HepG2 (cell line): Measurements from ENCODE around the gene VEPH1. TPM values are rescaled to one million over a fixed set of nuclear protein-coding genes. Genes with fewer than 3 reads are reported as not detected.

ENCODE experiments used
- ATAC-seq: fragments of 200-7000 bp; cut with Tn5 transposase; 3 replicates; pipeline ENCODE4 v1.9.1; 2020; ENCODE audit warnings: mild to moderate bottlenecking, moderate library complexity
- BruUV-seq: library from RNA; stranded (reverse); fragments of 400-500 nt; replicated peaks from 2 replicates; lab custom pipeline; 2021; lab: Mats Ljungman, UMichigan
- CTCF ChIA-PET: fragments of 300-600 bp; formaldehyde crosslinking; extraction: SDS; loops from one replicate; lab custom pipeline; 2021; ENCODE audit warnings: low total read pairs, inconsistent platforms, low intra/inter-chr PET ratio; lab: Yijun Ruan, JAX
- POLR2A ChIA-PET: fragments of 350-600 bp; sonication (Branson Sonifier 250); formaldehyde crosslinking; loops from one replicate; lab custom pipeline; 2020; ENCODE audit warnings: antibody characterized with exemption, inconsistent platforms; lab: Yijun Ruan, JAX
- DNase-seq: peaks from one replicate; pipeline ENCODE4 v3.0.0-alpha.2; 2015; ENCODE audit warnings: low spot score
- FAIRE-seq: peaks from 3 replicates; lab custom pipeline; 2011; peaks lifted over from hg19 to GRCh38; lab: Jason Lieb, UNC
- H2AFZ ChIP-seq: one replicate; pipeline ENCODE4 v1.6.1; 2011; ENCODE audit warnings: low read length, inconsistent platforms
- H3K27ac ChIP-seq: fragments of 300-600 bp; 3 replicates; pipeline ENCODE4 v1.8.0; 2011; ENCODE audit warnings: mixed run types, mild to moderate bottlenecking, mixed read lengths, low read length, inconsistent platforms; ENCODE audit not compliant: insufficient read depth; ENCODE audit errors: extremely low read length
- H3K27me3 ChIP-seq, 2 experiments: fragments of 200-600 bp in 1 of 2; 2 replicates in 1 of 2; 3 replicates in 1 of 2; pipeline versions ENCODE4 v1.6.0 to v1.8.0; 2011; ENCODE audit warnings: low read length in 2 of 2, mild to moderate bottlenecking in 2 of 2, moderate library complexity in 2 of 2, inconsistent platforms in 1 of 2; ENCODE audit not compliant: insufficient read depth in 2 of 2, control insufficient read depth in 1 of 2
- H3K36me3 ChIP-seq, 2 experiments: fragments of 200-600 bp in 1 of 2; replicated peaks in 1 of 2; 2 replicates in 1 of 2; 3 replicates in 1 of 2; pipeline versions ENCODE4 v1.5.1 to v1.8.0; 2011; ENCODE audit warnings: low read length in 2 of 2, inconsistent platforms in 1 of 2; ENCODE audit not compliant: insufficient read depth in 2 of 2, control insufficient read depth in 1 of 2
- H3K4me1 ChIP-seq: 2 replicates; pipeline ENCODE4 v1.5.1; 2012; ENCODE audit warnings: low read length, inconsistent platforms; ENCODE audit not compliant: insufficient read depth
- H3K4me2 ChIP-seq: 2 replicates; pipeline ENCODE4 v1.6.0; 2011; ENCODE audit warnings: low read depth, low read length, inconsistent platforms
- H3K4me3 ChIP-seq, 3 experiments: fragments of 200-600 bp in 1 of 3; sonication (generic), shearing (Covaris generic) in 1 of 3; replicated peaks in 1 of 3; 2 replicates each; pipeline ENCODE4 v1.5.1; 2011 to 2016; ENCODE audit warnings: low read length in 3 of 3, inconsistent platforms in 2 of 3, low read depth in 2 of 3, mild to moderate bottlenecking in 2 of 3, control low read depth in 1 of 3, mixed read lengths in 1 of 3; ENCODE audit not compliant: insufficient read depth in 1 of 3
- H3K79me2 ChIP-seq: one replicate; pipeline ENCODE4 v1.6.1; 2011; ENCODE audit warnings: low read length, inconsistent platforms; ENCODE audit not compliant: insufficient read depth
- H3K9ac ChIP-seq: 2 replicates; pipeline ENCODE4 v1.6.0; 2011; ENCODE audit warnings: mild to moderate bottlenecking, low read depth, low read length, inconsistent platforms; ENCODE audit not compliant: insufficient read depth
- H3K9me3 ChIP-seq: 2 replicates; pipeline ENCODE4 v1.5.1; 2012; ENCODE audit warnings: mild to moderate bottlenecking, low read length
- H4K20me1 ChIP-seq: 2 replicates; pipeline ENCODE4 v1.6.0; 2011; ENCODE audit warnings: inconsistent platforms, mild to moderate bottlenecking, low read length, moderate library complexity; ENCODE audit not compliant: insufficient read depth
- BRCA1 ChIP-seq: sonication (generic); formaldehyde crosslinking; IDR thresholded peaks from 2 replicates; pipeline ENCODE4 v1.4.0; 2020; ENCODE audit warnings: missing genetic modification reagents
- CTCF ChIP-seq: sonication (generic); formaldehyde crosslinking; IDR thresholded peaks from 2 replicates; pipeline ENCODE4 v1.5.0; 2020; ENCODE audit warnings: mild to moderate bottlenecking, missing genetic modification reagents, moderate library complexity
- EZH2 ChIP-seq: conservative IDR thresholded peaks from 2 replicates; pipeline ENCODE4 v1.6.1; 2012; ENCODE audit warnings: mild to moderate bottlenecking, low read depth, low read length, moderate library complexity
- SP1 ChIP-seq, 2 experiments: fragments of 450-650 bp in 1 of 2; sonication (generic) in 1 of 2; formaldehyde crosslinking in 1 of 2; IDR thresholded peaks; 2 replicates each; pipeline versions ENCODE4 v1.4.0 to v1.6.1; 2016 to 2020; ENCODE audit warnings: missing genetic modification reagents in 1 of 2
- STAG1 ChIP-seq: sonication (generic); formaldehyde crosslinking; IDR thresholded peaks from 2 replicates; pipeline ENCODE4 v1.4.0; 2020; ENCODE audit warnings: missing genetic modification reagents
- STAT5B ChIP-seq: sonication (generic); formaldehyde crosslinking; IDR thresholded peaks from 2 replicates; pipeline ENCODE4 v1.4.0; 2020; ENCODE audit warnings: missing genetic modification reagents
- ZNF234 ChIP-seq: sonication (generic); formaldehyde crosslinking; conservative IDR thresholded peaks from 2 replicates; pipeline ENCODE4 v1.5.1; 2020; ENCODE audit warnings: mild to moderate bottlenecking, missing genetic modification reagents
- ZNF251 ChIP-seq: sonication (generic); formaldehyde crosslinking; IDR thresholded peaks from 2 replicates; pipeline ENCODE4 v1.9.0; 2021; ENCODE audit warnings: mild to moderate bottlenecking, missing genetic modification reagents
- ZNF350 ChIP-seq: sonication (generic); formaldehyde crosslinking; IDR thresholded peaks from 2 replicates; pipeline ENCODE4 v1.4.0; 2020; ENCODE audit warnings: mild to moderate bottlenecking, low read depth, missing genetic modification reagents, borderline replicate concordance
- ZNF556 ChIP-seq: sonication (generic); formaldehyde crosslinking; IDR thresholded peaks from 2 replicates; pipeline ENCODE4 v1.4.0; 2020; ENCODE audit warnings: mild to moderate bottlenecking, missing genetic modification reagents, borderline replicate concordance
- ZNF609 ChIP-seq: sonication (generic); formaldehyde crosslinking; IDR thresholded peaks from 2 replicates; pipeline ENCODE4 v1.4.0; 2020; ENCODE audit warnings: mild to moderate bottlenecking, missing genetic modification reagents, borderline replicate concordance
- ZNF615 ChIP-seq: sonication (generic); formaldehyde crosslinking; IDR thresholded peaks from 2 replicates; pipeline ENCODE4 v1.5.0; 2020; ENCODE audit warnings: mild to moderate bottlenecking, missing genetic modification reagents, borderline replicate concordance
- ZNF720 ChIP-seq: sonication (generic); formaldehyde crosslinking; IDR thresholded peaks from 2 replicates; pipeline ENCODE4 v1.4.0; 2020; ENCODE audit warnings: missing genetic modification reagents
- ZNF768 ChIP-seq: sonication (generic); formaldehyde crosslinking; IDR thresholded peaks from 2 replicates; pipeline ENCODE4 v1.4.0; 2020; ENCODE audit warnings: missing genetic modification reagents
- ZNF776 ChIP-seq: sonication (generic); formaldehyde crosslinking; IDR thresholded peaks from 2 replicates; pipeline ENCODE4 v1.4.0; 2020; ENCODE audit warnings: mild to moderate bottlenecking, missing genetic modification reagents
- WGBS: methylation state at CpG from one replicate; pipeline ENCODE4 v1.1.6; 2017; ENCODE audit warnings: low lambda C conversion rate; 5-methylcytosine and 5-hydroxymethylcytosine counted together
- in situ Hi-C: cut with HindIII; loops from 2 replicates; pipeline ENCODE4 v1.10.0; 2017; ENCODE audit warnings: low pct_unique_long_range_greater_than_20kb; ENCODE audit not compliant: extremely low pct_ligation_motif_present
- intact Hi-C: fragments of 100-400 bp; cut with micrococcal nuclease; formaldehyde crosslinking; loops from one replicate; pipeline ENCODE4 v1.10.0; 2022; ENCODE audit not compliant: unreplicated experiment
- polyA plus RNA-seq, 8 experiments: library from polyadenylated mRNA; depleted of rRNA in 3 of 8; stranded (reverse) in 7 of 8; unstranded in 1 of 8; fragments of >200 nt; fragmentation: Illumina TruSeq in 4 of 8; extraction: Trizol in 4 of 8; gene quantifications; 2 replicates each; pipeline versions ENCODE4 v1.2.1 to v1.2.3, GENCODE V29; 2011 to 2016; ENCODE audit warnings: low read depth in 4 of 8, missing spikeins in 1 of 8, mixed read lengths in 1 of 8; ENCODE audit not compliant: insufficient read depth in 1 of 8
- total RNA-seq, 5 experiments: library from RNA; depleted of rRNA; stranded (reverse); fragments of >200 nt; fragmentation: Illumina TruSeq; extraction: Trizol; gene quantifications; 2 replicates each; pipeline ENCODE4 v1.2.3, GENCODE V29; 2016; ENCODE audit warnings: low read depth in 1 of 5

Gene VEPH1
- total and polyA plus RNA-seq, 2 of the 13 experiments (the other 11 are each of a cell fraction or from before 2014, with no cell fraction given) = not detected

GRCh38 chr3:157533298-157534070 is 30.3 kb upstream of the VEPH1 start (continued):
- TF ChIP-seq ZNF609 (CRISPR knock-in tag) = no peak
- TF ChIP-seq EZH2 = no peak
- no peak for TF ChIP-seq BRCA1 (CRISPR knock-in tag)
- no peak for TF ChIP-seq ZNF615

- H3K36me3 ChIP-seq = no peaks in the 10 kb centered on the region
- no peak overlapping the region for H3K9ac ChIP-seq
- peak; percentile 60 for FAIRE-seq
- no peak overlapping the region for H3K27ac ChIP-seq
- no peaks in the 10 kb centered on the region for H3K79me2 ChIP-seq
- CTCF ChIA-PET = interaction anchor here (1.2 to 1.9 kb wide), 2 partner anchors 40 to 41 kb away, joined by 3 to 16 read pairs; no protein-coding TSS in a partner anchor
- in situ Hi-C loops (no loop called here), intact Hi-C loops (loop anchor here (1.0 kb wide), 1 partner anchor 40 kb away; no protein-coding TSS in a partner anchor)
- 0 out of 5 replicates have a peak, but pooled peaks cover 0 to 1% of the 10 kb centered on the region in 2 experiments for H3K27me3 ChIP-seq
- no peak overlapping the region for H3K4me3 ChIP-seq
- peak; percentile 90 for ATAC-seq
- H3K9me3 ChIP-seq = no peaks in the 10 kb centered on the region
- peak; percentile 58 for DNase-seq
- no TSS peak for BruUV-seq
- POLR2A ChIA-PET = no interaction called here
- no peaks in the 10 kb centered on the region for H4K20me1 ChIP-seq
- H3K4me2 ChIP-seq = no peak overlapping the region
- no peak overlapping the region for H2AFZ ChIP-seq
- no peaks in the 10 kb centered on the region for H3K4me1 ChIP-seq
- WGBS = 24% methylated on average over 7 of the region's 7 CpGs
- no peak for TF ChIP-seq ZNF556 (CRISPR knock-in tag)
- TF ChIP-seq ZNF350 (CRISPR knock-in tag) = no peak
- TF ChIP-seq ZNF234 = no peak
- peak; percentile 67 for TF ChIP-seq CTCF (CRISPR knock-in tag)
- no peak for TF ChIP-seq ZNF720 (CRISPR knock-in tag)
- TF ChIP-seq ZNF251 (CRISPR knock-in tag) = no peak
- no peak for TF ChIP-seq ZNF776
- TF ChIP-seq STAT5B = no peak
- no peak for TF ChIP-seq ZNF768 (CRISPR knock-in tag)
- TF ChIP-seq STAG1 = peak; percentile 67
- TF ChIP-seq SP1 (IDR thresholded peaks at IDR 0.05) = no peak
- TF ChIP-seq SP1 (CRISPR knock-in tag; IDR thresholded peaks at IDR 0.05) = no peak
Observed at GRCh38 chr3:157532529-157533297, 29.5 kb upstream of the VEPH1 start.
